CD4-positive, alpha-beta T cell treated with Interferon alpha-2 for 1 hour (primary cell): Measurements from ENCODE around the gene FOXP1.

Experiments used
- DNase-seq, 2 donors: peaks; one replicate each; pipeline ENCODE4 v3.0.0-alpha.2; 2020 to 2022

FOXP1 gene

DNA sequence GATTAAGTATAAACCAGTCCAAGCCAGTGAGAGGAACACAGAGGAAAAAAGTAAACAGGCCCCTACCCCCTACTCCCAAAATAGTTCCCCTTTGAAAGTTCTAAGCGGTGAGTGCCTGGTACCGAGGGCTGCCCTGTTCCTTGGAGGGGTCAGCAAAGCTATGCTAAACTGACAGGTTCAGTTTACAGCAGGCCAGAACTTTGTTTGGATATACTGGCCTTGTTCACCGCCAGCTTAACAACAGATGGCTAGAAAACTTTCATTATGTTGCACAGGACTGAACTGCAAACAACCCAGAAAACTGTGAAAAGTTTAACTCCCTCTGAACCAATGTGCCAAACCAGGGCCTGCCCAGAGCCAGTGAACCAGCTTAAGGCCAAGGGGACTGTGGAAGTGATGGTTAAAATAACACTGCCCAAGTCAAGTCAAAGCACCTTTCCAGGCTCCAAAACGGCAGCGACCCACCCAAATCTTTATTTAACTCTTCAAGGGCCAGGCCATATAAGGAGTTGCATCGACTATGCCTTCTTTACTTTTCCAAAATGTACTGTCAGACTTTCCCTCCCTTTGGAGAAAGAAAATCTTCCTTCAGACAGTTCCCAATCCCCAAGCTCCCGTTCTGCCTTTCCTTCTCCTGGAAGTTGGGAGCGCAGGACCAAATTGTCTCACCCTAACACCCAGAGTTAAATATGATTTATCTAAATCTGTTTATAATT is 448.0 kb downstream of the FOXP1 start:
- DNase-seq = no peak

- no peak for DNase-seq
Observed at GRCh38 chr3:71134521-71134920, 449.0 kb downstream of the FOXP1 start.

DNA sequence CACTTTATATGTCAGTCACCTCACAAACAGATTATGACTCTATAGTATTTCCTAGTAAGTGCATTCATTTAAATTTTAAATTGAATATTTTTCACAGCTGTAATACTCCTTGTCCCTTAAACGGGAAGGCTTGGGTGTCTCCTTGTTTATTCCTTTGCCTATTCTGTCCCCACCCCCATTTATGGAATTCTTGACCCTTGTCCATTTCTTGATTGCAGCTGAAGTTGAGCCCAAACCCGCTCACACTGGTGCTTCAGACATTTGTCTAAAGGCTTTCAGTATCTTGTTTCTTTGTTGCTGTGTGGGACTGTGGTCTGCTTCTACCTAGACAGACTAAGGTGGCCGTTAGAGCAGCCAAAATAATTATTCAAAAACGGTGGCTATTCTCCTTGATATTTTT is 449.7 kb downstream of the FOXP1 start:
- DNase-seq = no peak

DNA sequence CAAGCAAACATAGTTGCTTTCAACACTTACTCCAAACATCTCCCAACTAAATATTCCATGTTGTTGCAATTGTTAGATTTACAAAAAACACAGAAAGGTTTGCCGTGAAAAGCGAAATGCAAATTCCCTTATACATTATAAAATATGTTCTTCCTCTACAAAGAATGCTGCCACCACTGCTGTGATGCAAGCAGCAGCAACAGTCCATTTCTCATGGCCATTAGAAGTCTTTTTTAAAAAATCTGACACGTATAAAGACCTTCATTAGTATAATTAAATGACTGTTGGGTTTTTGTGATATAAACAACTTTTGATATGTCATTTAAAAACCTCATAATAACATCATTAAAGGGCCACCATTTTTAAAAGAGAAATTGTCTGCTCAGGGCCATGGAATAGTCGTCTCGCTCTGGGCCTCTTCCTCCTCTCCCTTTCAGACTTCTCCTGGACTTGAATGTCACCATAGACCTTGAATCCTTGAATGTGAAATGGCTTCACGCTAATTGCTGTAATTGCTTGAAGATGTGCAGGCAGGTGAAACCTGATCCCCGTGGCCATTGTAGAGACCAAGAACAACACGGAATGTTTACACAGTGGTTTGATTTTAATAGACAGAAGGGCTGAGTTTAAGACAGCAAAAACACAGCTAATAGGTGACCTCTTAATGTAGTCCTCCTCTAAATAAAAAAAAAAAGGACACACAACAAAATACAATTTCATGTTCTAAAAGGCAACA is 450.4 kb downstream of the FOXP1 start:
- no peak for DNase-seq

- no peak for DNase-seq
Observed at GRCh38 chr3:71131375-71132314, 451.9 kb downstream of the FOXP1 start.

DNA sequence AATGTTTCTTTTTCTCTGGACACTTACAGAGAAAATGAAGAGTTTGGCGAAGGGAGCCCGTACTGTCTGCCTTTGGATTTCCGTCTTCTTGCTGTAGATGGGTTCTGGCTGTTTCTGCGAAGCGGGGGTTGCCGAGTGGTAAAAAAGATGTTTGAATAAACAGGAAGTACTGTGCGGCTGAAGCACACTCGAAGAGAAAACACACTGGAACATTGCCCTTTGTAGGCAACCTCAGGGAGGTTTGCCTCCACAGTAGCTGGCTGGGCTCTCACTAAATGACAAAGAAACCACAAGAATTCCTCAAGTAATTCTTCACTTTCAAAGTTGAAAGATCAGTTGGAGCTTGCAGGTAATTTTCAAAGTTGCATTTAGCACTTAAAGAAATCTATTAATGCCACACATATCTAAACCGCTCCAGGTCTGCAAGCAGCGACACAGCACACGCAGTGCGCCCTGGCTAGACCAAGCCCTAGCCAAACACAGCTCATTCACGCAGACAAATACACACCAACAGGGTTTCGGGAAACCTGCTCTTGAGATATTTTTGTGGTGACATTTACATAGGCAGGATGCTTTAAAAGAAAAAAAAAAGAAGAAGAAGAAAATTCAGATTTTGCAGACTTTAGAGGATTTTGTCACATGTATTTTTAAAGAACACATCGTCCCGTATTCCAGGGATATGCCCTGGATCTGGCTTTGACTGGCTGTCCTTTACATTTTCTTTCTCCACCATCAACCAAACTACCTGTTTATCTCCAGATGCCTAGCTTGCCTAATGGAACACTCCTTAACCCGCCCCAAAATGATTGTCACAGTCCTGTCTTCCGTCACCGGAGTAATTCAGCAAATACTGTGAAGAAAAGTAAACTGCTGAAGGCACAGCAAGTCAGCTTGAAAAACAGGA is 452.8 kb downstream of the FOXP1 start:
- DNase-seq = peak; percentile 77 to 85

GRCh38 chr3:71129611-71130431 is 453.7 kb downstream of the FOXP1 start:
- peak; percentile 23 to 57 for DNase-seq

- DNase-seq = peak in 1 of 2 donors; percentile 42
Observed at GRCh38 chr3:71128961-71129360, 454.6 kb downstream of the FOXP1 start.

GRCh38 chr3:71127844-71128243 is 455.7 kb downstream of the FOXP1 start:
- DNase-seq = no peak

GRCh38 chr3:71127052-71127831 is 456.3 kb downstream of the FOXP1 start:
- peak in 1 of 2 donors; percentile 44 for DNase-seq

- no peak for DNase-seq
Observed at GRCh38 chr3:71125738-71126137, 457.8 kb downstream of the FOXP1 start.

GRCh38 chr3:71124048-71124447 is 459.5 kb downstream of the FOXP1 start:
- DNase-seq = no peak

- DNase-seq = no peak
Observed at GRCh38 chr3:71122641-71123040, 460.9 kb downstream of the FOXP1 start.

DNA sequence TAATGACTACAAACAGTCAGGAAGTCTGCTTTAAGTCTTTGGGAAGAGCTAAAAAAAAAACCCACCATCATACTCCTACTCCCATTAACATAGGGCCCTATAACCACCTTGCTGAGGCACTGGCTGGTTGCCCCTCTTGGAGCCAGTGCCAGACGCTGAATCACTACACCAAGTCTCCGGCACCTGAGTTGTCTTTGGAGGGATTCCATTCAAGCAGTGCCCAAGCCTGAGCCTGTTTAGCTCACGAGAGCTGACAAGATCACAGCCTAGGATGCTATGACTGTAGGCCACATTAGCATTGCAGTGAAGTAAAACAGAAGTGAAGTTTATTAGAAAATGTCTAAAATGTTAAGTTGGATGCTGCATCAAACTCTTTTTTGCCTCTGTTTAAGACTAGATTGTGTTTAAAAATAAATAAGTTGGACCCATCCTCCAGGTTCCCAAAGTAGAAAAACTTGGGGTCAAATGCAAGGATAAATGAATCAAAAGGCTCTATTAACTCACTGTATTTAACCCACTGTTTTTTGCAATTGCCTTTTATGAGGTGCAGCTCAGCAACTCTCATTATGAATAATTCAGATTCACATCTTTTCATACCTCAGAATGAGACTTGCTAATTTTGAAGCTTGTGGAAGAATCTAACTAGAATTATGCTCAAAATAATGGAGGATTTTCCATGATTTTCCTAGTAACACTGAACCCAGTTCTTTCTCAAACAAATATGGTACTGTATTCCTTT is 461.9 kb downstream of the FOXP1 start:
- no peak for DNase-seq

GRCh38 chr3:71120012-71120411 is 463.5 kb downstream of the FOXP1 start:
- DNase-seq = no peak

DNA sequence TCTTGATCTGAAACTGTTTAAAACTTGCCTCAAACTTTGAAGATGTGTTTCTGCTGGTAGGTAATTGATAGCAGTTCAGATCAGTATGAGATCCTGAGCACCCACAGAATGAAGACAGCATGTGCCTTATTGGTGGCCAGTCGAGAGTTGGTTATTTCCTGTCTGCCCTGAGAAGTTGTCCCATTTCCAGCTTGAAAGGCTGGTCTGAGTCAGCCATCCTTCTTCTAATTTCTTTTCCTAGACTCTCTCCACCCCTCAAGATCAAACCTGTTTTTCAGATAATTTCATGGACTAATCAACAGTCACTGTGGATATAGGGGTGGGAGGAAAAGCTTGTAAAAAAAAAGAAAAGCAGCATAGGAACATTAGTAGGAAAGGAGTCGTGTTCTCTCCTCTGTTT is 464.4 kb downstream of the FOXP1 start:
- DNase-seq = no peak

- no peak for DNase-seq
Observed at GRCh38 chr3:71118436-71118835, 465.1 kb downstream of the FOXP1 start.

DNA sequence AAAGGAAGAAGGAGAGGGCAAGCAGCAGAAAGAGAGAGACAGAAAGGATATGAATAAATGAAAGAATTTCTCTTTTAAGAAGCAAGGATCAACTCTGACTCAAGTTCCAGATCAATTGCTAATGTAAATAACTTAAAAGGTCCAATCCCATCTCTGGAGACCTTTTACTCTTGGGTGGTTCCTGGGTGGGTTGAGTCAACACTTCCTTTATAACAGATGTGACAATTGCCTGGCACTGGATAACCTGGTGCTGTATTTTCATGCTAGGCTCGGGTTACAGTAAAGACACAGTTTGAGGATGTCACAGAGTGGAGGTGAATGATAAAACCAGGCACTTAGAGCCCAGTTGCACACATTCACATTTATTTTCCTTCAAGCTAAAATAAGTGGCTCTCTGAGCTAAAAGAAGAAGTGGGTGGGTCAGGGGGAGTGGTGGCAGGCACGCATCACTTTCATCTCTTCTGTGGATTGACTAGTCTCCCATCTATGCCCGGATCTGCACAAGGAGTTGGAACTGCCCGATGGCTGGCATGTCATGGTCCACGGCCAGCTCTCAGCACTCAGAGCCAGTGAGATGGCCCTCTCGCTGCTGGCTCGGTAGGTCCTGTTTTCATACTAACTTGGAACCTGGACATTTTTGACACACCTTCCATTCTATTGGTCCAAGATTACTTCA is 465.8 kb downstream of the FOXP1 start:
- DNase-seq = no peak

DNA sequence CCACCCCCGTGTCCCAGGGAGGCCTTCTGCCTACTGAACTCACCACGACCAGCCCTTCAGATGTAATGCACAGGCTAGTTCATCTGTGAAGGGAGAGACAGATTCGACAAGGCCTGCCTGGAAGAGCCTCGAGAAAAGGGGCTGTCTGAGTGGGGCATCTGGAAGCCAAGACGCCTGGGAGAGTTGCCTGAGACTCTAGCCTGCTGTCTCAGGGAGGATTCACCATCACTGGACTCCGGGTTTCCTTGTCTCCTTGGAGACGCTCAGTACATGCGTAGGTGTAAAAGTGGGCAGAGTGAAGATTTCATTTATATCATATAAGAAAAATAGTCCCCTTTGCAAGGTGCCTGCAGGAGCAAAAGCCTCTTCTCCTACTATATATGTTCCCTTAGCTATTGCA is 468.9 kb downstream of the FOXP1 start:
- DNase-seq = no peak
